HEK293T (cell line): ENCODE measurements around the gene TAAR9.

Experiments used
- ELF4 ChIP-seq: fragments of 450-650 bp; IDR thresholded peaks from 2 replicates; pipeline ENCODE4 v1.6.1; 2017; ENCODE audit warnings: antibody characterized with exemption
- FOXA1 ChIP-seq: fragments of 450-650 bp; IDR thresholded peaks from 2 replicates; pipeline ENCODE4 v1.6.1; 2016; ENCODE audit warnings: mild to moderate bottlenecking
- SP1 ChIP-seq: fragments of 450-650 bp; IDR thresholded peaks from 2 replicates; pipeline ENCODE4 v1.6.1; 2017

DNA sequence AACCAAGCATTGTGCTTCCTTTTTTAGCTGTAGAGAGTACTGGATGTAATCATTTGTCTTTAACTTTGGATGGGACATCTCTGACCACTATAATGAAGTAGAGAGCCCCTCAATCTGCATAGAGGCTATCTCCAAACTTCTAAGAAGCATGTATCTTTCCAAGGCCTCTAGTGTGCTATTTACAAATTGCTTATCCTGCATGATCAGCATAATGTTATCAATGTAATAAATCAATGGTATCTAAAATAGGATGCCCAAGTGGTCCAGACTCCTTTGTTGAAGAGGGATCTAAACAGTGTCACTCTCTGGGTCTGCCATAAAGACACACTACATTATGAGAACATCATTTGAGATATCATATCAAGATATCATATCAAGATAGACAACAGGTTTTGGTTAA lies 6.7 kb downstream of the TAAR9 start:
- TF ChIP-seq ELF4: no peak
- no peak for TF ChIP-seq SP1
- no peak for TF ChIP-seq FOXA1
